Tibial nerve (tissue), 4 donors: ENCODE data around the gene NT5C1B. TPM values are rescaled to one million over a fixed set of nuclear protein-coding genes. Genes with fewer than 3 reads are reported as not detected.

Source experiments
- DNase-seq, 2 donors: peaks; one replicate each; pipeline ENCODE4 v3.0.0-alpha.2; 2019; ENCODE audit warnings: low spot score in 2 of 2
- H3K27ac ChIP-seq, 4 donors: fragments of 200-600 bp; sonication (generic) in 3 of 4; one replicate each; pipeline ENCODE4 v1.5.1; 2017 to 2019; ENCODE audit warnings: mild to moderate bottlenecking in 1 of 4
- H3K27me3 ChIP-seq, 2 donors: fragments of 200-600 bp; sonication (generic) in 1 of 2; one replicate each; pipeline versions ENCODE4 v1.5.1 to v1.6.0; 2017 to 2019
- H3K36me3 ChIP-seq, 3 donors: fragments of 200-600 bp; sonication (generic); one replicate each; pipeline ENCODE4 v1.5.1; 2018 to 2019
- H3K4me1 ChIP-seq, 4 donors: fragments of 200-600 bp; sonication (generic) in 3 of 4; one replicate each; pipeline ENCODE4 v1.5.1; 2017 to 2019
- H3K4me3 ChIP-seq, 4 donors: fragments of 200-600 bp; sonication (generic) in 3 of 4; one replicate each; pipeline ENCODE4 v1.5.1; 2017 to 2019; ENCODE audit warnings: mild to moderate bottlenecking in 1 of 4, moderate library complexity in 1 of 4
- H3K9me3 ChIP-seq, 4 donors: fragments of 200-600 bp; sonication (generic) in 3 of 4; one replicate each; pipeline ENCODE4 v1.5.1; 2017 to 2019
- EP300 ChIP-seq, 2 donors: sonication (generic); formaldehyde crosslinking; IDR thresholded peaks; one replicate each; pipeline ENCODE4 v1.6.1; 2017; ENCODE audit warnings: antibody characterized with exemption in 2 of 2, mild to moderate bottlenecking in 1 of 2
- POLR2A ChIP-seq, 2 donors: fragments of 450-650 bp; IDR thresholded peaks; one replicate each; pipeline ENCODE4 v1.6.1; 2017; ENCODE audit warnings: antibody characterized with exemption in 2 of 2, mild to moderate bottlenecking in 2 of 2, moderate library complexity in 2 of 2
- WGBS, 2 donors: methylation state at CpG; one replicate each; pipeline ENCODE4 v1.1.5; 2018; 5-methylcytosine and 5-hydroxymethylcytosine counted together
- total RNA-seq, 4 donors: library from RNA; depleted of rRNA; stranded (reverse); fragments of >200 nt; gene quantifications; one replicate each; pipeline ENCODE4 v1.1.0, GENCODE V29; 2016
- TF ChIP-seq, protein P1 (sequence below), 5 experiments: fragments of 200-600 bp in 3 of 5; fragments of 450-650 bp in 2 of 5; sonication (generic) in 3 of 5; IDR thresholded peaks; one replicate each; pipeline ENCODE4 v1.5.1; 2016 to 2019; ENCODE audit warnings: antibody characterized with exemption in 5 of 5, mild to moderate bottlenecking in 3 of 5, moderate library complexity in 2 of 5

Gene NT5C1B
- total RNA-seq, 4 donors from 2014 or later: not detected

DNA sequence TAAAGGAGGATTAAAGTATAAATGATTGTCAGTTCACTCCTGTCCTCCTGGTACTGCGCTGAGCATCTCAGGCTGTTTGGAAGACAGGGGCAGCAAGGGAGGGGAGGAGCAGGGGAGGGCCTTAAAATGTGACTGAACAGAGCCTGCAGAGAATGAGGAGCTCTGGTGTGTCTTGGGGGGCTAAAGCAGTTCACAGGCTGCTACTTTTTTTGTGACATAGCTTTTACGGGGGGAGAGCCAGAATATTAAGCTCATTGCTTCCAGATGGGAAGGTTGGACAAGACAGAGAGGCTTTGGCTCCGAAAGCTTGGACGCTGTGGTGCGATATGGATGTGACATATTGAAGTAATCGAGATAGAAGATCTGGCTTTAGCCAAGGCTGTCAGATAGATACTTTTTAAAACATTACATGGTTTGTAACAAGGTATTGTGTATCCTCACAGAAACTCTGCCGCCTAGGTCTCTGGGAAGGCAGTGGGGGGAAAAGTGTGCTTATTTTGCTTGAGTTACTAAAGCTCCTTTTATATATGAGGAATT lies 69.4 kb downstream of the NT5C1B start:
- DNase-seq: no peak
- Histone ChIP-seq H3K27me3 (no peaks in the 10 kb centered on the region), H3K4me3 (no peak overlapping the region), H3K9me3 (no peaks in the 10 kb centered on the region), H3K27ac (no peak overlapping the region), H3K36me3 (no peaks in the 10 kb centered on the region), H3K4me1 (peaks cover 0 to 22% (median 0%) of the 10 kb centered on the region in 4 donors)
- no peak for TF ChIP-seq POLR2A (IDR thresholded peaks at IDR 0.05)
- TF ChIP-seq, protein P1, sequence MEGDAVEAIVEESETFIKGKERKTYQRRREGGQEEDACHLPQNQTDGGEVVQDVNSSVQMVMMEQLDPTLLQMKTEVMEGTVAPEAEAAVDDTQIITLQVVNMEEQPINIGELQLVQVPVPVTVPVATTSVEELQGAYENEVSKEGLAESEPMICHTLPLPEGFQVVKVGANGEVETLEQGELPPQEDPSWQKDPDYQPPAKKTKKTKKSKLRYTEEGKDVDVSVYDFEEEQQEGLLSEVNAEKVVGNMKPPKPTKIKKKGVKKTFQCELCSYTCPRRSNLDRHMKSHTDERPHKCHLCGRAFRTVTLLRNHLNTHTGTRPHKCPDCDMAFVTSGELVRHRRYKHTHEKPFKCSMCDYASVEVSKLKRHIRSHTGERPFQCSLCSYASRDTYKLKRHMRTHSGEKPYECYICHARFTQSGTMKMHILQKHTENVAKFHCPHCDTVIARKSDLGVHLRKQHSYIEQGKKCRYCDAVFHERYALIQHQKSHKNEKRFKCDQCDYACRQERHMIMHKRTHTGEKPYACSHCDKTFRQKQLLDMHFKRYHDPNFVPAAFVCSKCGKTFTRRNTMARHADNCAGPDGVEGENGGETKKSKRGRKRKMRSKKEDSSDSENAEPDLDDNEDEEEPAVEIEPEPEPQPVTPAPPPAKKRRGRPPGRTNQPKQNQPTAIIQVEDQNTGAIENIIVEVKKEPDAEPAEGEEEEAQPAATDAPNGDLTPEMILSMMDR (IDR thresholded peaks at IDR 0.05): no peak
- no peak for TF ChIP-seq EP300 (IDR thresholded peaks at IDR 0.05)
- 62 to 64% methylated on average over 7 of the region's 7 CpGs for WGBS, 2 donors

DNA sequence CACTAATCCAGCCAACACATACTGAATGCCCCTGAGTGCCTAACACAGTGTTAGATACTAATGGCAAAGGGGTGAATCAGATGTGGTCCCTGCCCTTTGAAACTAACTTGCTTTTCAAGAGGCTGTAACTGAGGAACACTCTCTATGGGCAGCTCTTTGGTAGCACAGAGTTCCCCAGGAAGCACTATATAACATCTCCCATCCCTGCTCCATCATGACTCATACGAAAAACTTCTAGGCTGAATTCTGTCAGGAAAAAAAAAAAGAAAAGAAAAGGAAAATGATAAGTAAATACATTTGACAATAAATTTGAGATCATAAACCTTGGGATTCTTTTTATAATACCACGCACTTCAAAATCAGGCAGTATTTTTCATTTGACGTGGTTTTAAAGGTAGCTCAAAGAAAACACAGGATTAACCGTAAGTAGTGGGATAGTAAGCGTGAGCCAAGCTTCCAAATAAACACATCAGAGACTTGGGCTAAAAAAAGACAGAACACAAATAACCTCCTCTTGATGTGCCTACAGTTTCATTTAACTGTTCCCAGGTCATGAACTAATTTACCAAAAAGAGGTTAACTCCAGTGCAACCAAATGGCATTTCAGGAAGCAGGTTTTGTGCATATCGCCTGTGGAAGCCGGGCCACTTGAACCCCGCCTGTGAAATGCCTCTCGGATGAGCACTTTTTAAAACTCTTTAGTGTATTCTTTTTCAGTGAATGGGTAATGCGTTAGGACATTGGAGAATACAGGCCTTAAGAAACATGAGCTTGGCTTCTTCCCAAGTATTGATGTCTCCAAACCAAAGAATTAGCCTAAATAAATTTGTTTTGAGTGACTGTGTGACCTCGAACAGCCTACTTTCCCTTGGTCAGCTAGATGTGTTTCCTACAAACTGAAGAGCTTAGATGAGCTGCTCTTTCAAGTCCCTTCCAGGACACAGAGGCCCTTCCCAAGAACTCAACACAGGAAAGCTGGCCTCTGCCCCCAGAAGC lies 71.0 kb downstream of the NT5C1B start:
- DNase-seq: no peak
- 47 to 57% methylated on average over 11 of the region's 11 CpGs for WGBS, 2 donors
- Histone ChIP-seq H3K36me3 (no peaks in the 10 kb centered on the region), H3K4me1 (peaks cover 0 to 26% (median 0%) of the 10 kb centered on the region in 4 donors), H3K9me3 (no peaks in the 10 kb centered on the region), H3K27ac (peak overlapping the region in 1 of 4 donors; percentile 4), H3K4me3 (no peak overlapping the region), H3K27me3 (no peaks in the 10 kb centered on the region)
- TF ChIP-seq EP300 (IDR thresholded peaks at IDR 0.05) (no peak), POLR2A (IDR thresholded peaks at IDR 0.05) (no peak)
- TF ChIP-seq, protein P1 (IDR thresholded peaks at IDR 0.05): no peak

DNA sequence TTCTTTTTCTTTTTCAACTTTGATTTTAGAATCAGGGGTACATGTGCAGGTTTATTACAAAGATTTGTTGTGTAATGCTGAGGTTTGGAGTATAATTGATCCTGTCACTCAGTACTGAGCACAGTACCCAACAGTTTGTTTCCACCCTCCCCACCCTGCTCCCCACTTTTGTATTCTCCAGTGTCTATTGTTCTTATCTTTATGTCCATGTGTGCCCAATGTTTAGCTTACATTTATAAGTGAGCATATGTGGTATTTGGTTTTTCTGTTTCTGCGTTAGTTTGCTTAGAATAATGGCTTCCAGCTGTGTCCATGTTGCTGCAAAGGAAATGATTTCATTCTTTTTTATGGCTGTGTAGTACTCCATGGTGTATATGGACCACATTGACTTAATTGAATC lies 72.0 kb downstream of the NT5C1B start:
- WGBS, 2 donors: 69 to 92% methylated on average over 1 of the region's 1 CpG
- H3K4me1 ChIP-seq: peaks cover 0 to 26% (median 0%) of the 10 kb centered on the region in 4 donors
- TF ChIP-seq, protein P1 (IDR thresholded peaks at IDR 0.05): no peak
- no peak for TF ChIP-seq POLR2A (IDR thresholded peaks at IDR 0.05)
- no peak for TF ChIP-seq EP300 (IDR thresholded peaks at IDR 0.05)
- no peaks in the 10 kb centered on the region for H3K27me3 ChIP-seq
- no peak for DNase-seq
- no peaks in the 10 kb centered on the region for H3K36me3 ChIP-seq
- no peaks in the 10 kb centered on the region for H3K9me3 ChIP-seq
- no peak overlapping the region for H3K4me3 ChIP-seq
- no peak overlapping the region for H3K27ac ChIP-seq

DNA sequence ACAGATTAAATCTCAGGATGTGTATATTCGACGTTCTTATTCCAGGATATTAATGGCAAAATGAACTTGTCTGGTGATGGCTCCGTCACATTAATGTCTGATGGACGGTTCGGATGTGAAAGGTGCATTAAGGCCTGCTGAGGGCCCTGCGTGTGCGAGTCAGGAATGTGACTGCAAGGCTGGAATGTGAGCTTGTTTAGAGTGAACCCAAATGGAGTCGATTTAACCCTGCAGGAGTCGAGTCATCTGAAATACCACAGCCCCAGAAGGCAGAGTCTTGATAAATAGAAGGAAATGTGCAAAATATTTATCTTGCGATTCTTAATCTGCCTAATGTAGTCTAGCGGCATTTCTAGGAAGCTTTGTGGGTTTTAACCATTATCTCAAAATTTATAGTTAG lies 73.3 kb downstream of the NT5C1B start:
- Histone ChIP-seq H3K27ac (no peak overlapping the region), H3K36me3 (no peaks in the 10 kb centered on the region), H3K27me3 (no peaks in the 10 kb centered on the region), H3K4me3 (no peak overlapping the region), H3K4me1 (peaks cover 0 to 26% (median 0%) of the 10 kb centered on the region in 4 donors), H3K9me3 (no peaks in the 10 kb centered on the region)
- no peak for TF ChIP-seq POLR2A (IDR thresholded peaks at IDR 0.05)
- TF ChIP-seq EP300 (IDR thresholded peaks at IDR 0.05): no peak
- TF ChIP-seq, protein P1 (IDR thresholded peaks at IDR 0.05): no peak
- DNase-seq: no peak
- WGBS, 2 donors: 57 to 63% methylated on average over 11 of the region's 11 CpGs
